H9 (cell line): ENCODE measurements around the gene HK2. TPM values are rescaled to one million over a fixed set of nuclear protein-coding genes. Genes with fewer than 3 reads are reported as not detected.

Source experiments
- DNase-seq: peaks from one replicate; pipeline ENCODE4 v3.0.0-alpha.2; 2017
- H2AFZ ChIP-seq: one replicate; pipeline ENCODE4 v1.6.1; 2013; ENCODE audit warnings: mild to moderate bottlenecking, low read length, control low read depth, moderate library complexity
- H2AK5ac ChIP-seq: 2 replicates; pipeline ENCODE4 v1.6.1; 2013; ENCODE audit warnings: low read length, control low read depth, mixed read lengths; ENCODE audit not compliant: insufficient read length
- H2BK120ac ChIP-seq: one replicate; pipeline ENCODE4 v1.6.1; 2013; ENCODE audit warnings: low read depth, mild to moderate bottlenecking, low read length, control low read depth, inconsistent platforms; ENCODE audit not compliant: poor library complexity, severe bottlenecking
- H2BK12ac ChIP-seq: 2 replicates; pipeline ENCODE4 v1.6.1; 2013; ENCODE audit warnings: low read length, control low read depth, mixed read lengths, low read depth; ENCODE audit not compliant: insufficient read length
- H2BK15ac ChIP-seq: 2 replicates; pipeline ENCODE4 v1.6.1; 2013; ENCODE audit warnings: low read depth, low read length, control low read depth
- H2BK20ac ChIP-seq: one replicate; pipeline ENCODE4 v1.6.1; 2013; ENCODE audit warnings: low read depth, mild to moderate bottlenecking, low read length, control low read depth, inconsistent platforms; ENCODE audit not compliant: poor library complexity, severe bottlenecking
- H2BK5ac ChIP-seq: 2 replicates; pipeline ENCODE4 v1.6.1; 2013; ENCODE audit warnings: low read length, control low read depth, mixed read lengths; ENCODE audit not compliant: insufficient read length
- H3K14ac ChIP-seq: 2 replicates; pipeline ENCODE4 v1.6.1; 2013; ENCODE audit warnings: low read length, control low read depth; ENCODE audit not compliant: insufficient read depth
- H3K18ac ChIP-seq: 2 replicates; pipeline ENCODE4 v1.6.1; 2013; ENCODE audit warnings: low read depth, mild to moderate bottlenecking, mixed read lengths, low read length, control low read depth; ENCODE audit not compliant: insufficient read length
- H3K23ac ChIP-seq: 2 replicates; pipeline ENCODE4 v1.6.1; 2013; ENCODE audit warnings: low read length, control low read depth, mixed read lengths, low read depth; ENCODE audit not compliant: insufficient read length
- H3K23me2 ChIP-seq: 2 replicates; pipeline ENCODE4 v1.6.1; 2013; ENCODE audit warnings: low read depth, mild to moderate bottlenecking, mixed read lengths, low read length, control low read depth; ENCODE audit not compliant: insufficient read length, poor library complexity, severe bottlenecking
- H3K27ac ChIP-seq: 2 replicates; pipeline ENCODE4 v1.5.1; 2013; ENCODE audit warnings: low read length, control low read depth, mixed read lengths, low read depth; ENCODE audit not compliant: insufficient read length
- H3K27me3 ChIP-seq: 2 replicates; pipeline ENCODE4 v1.6.1; 2013; ENCODE audit warnings: low read length, control low read depth, inconsistent platforms; ENCODE audit not compliant: insufficient read depth
- H3K4ac ChIP-seq: 2 replicates; pipeline ENCODE4 v1.6.1; 2013; ENCODE audit warnings: low read depth, mild to moderate bottlenecking, control low read depth, inconsistent platforms, low read length, moderate library complexity
- H3K4me1 ChIP-seq: 2 replicates; pipeline ENCODE4 v1.6.1; 2013; ENCODE audit warnings: low read length, control low read depth, inconsistent platforms; ENCODE audit not compliant: insufficient read depth
- H3K4me2 ChIP-seq: 2 replicates; pipeline ENCODE4 v1.6.1; 2013; ENCODE audit warnings: low read length, control low read depth, mixed read lengths; ENCODE audit not compliant: insufficient read length, insufficient read depth
- H3K56ac ChIP-seq: 2 replicates; pipeline ENCODE4 v1.6.1; 2013; ENCODE audit warnings: low read depth, mild to moderate bottlenecking, mixed read lengths, low read length, control low read depth; ENCODE audit not compliant: insufficient read length
- H3K79me1 ChIP-seq: 2 replicates; pipeline ENCODE4 v1.6.1; 2013; ENCODE audit warnings: low read depth, mild to moderate bottlenecking, moderate library complexity, low read length, control low read depth, inconsistent platforms; ENCODE audit not compliant: insufficient read depth, poor library complexity, severe bottlenecking
- H3K79me2 ChIP-seq: 2 replicates; pipeline ENCODE4 v1.6.1; 2013; ENCODE audit warnings: low read length, control low read depth, inconsistent platforms; ENCODE audit not compliant: insufficient read depth
- H3K9ac ChIP-seq: 2 replicates; pipeline ENCODE4 v1.6.1; 2013; ENCODE audit warnings: low read length, control low read depth, mixed read lengths; ENCODE audit not compliant: insufficient read length; ENCODE audit errors: extremely low read depth
- H3K9me3 ChIP-seq: one replicate; pipeline ENCODE4 v1.6.1; 2013; ENCODE audit warnings: low read depth, low read length, inconsistent platforms; ENCODE audit not compliant: control insufficient read depth
- H3T11ph ChIP-seq: one replicate; pipeline ENCODE4 v1.6.1; 2013; ENCODE audit warnings: mild to moderate bottlenecking, low read length, control low read depth, inconsistent platforms
- H4K20me1 ChIP-seq: one replicate; pipeline ENCODE4 v1.6.1; 2013; ENCODE audit not compliant: control insufficient read depth, insufficient read length, insufficient read depth
- H4K5ac ChIP-seq: 2 replicates; pipeline ENCODE4 v1.6.1; 2013; ENCODE audit warnings: low read depth, mild to moderate bottlenecking, mixed read lengths, low read length, control low read depth; ENCODE audit not compliant: insufficient read length
- H4K8ac ChIP-seq: replicated peaks from 2 replicates; pipeline ENCODE4 v1.6.1; 2013; ENCODE audit warnings: low read length, control low read depth, mixed read lengths, low read depth; ENCODE audit not compliant: insufficient read length
- H4K91ac ChIP-seq: 2 replicates; pipeline ENCODE4 v1.6.1; 2013; ENCODE audit warnings: low read depth, mild to moderate bottlenecking, moderate library complexity, mixed read lengths, low read length, control low read depth; ENCODE audit not compliant: insufficient read length
- H3K27ac Mint-ChIP-seq, 3 experiments: 2 replicates in 2 of 3; 3 replicates in 1 of 3; pipeline ENCODE4 v1.8.0; 2020 to 2021; ENCODE audit warnings: mixed read lengths in 3 of 3, mild to moderate bottlenecking in 1 of 3, moderate library complexity in 1 of 3
- H3K27me3 Mint-ChIP-seq: 2 replicates; pipeline ENCODE4 v1.8.0; 2021; ENCODE audit warnings: low read depth, mild to moderate bottlenecking, moderate library complexity, mixed read lengths
- H3K36me3 Mint-ChIP-seq, 3 experiments: 2 replicates in 2 of 3; 3 replicates in 1 of 3; pipeline ENCODE4 v1.8.0; 2020 to 2021; ENCODE audit warnings: low read depth in 3 of 3, mixed read lengths in 3 of 3; ENCODE audit not compliant: insufficient read depth in 1 of 3
- H3K4me1 Mint-ChIP-seq, 2 experiments: 2 replicates each; pipeline ENCODE4 v1.8.0; 2020; ENCODE audit warnings: mixed read lengths in 2 of 2
- H3K4me3 Mint-ChIP-seq, 2 experiments: 2 replicates in 1 of 2; 3 replicates in 1 of 2; pipeline ENCODE4 v1.8.0; 2020 to 2021; ENCODE audit warnings: mild to moderate bottlenecking in 2 of 2, mixed read lengths in 2 of 2, moderate library complexity in 1 of 2
- H3K9me3 Mint-ChIP-seq, 2 experiments: 2 replicates in 1 of 2; 3 replicates in 1 of 2; pipeline ENCODE4 v1.8.0; 2020; ENCODE audit warnings: mild to moderate bottlenecking in 2 of 2, mixed read lengths in 2 of 2, moderate library complexity in 1 of 2
- CTCF ChIP-seq: fragments of 200-600 bp; sonication (generic); conservative IDR thresholded peaks from 3 replicates; pipeline ENCODE4 v1.8.0; 2021; ENCODE audit warnings: antibody characterized with exemption, mild to moderate bottlenecking
- WGBS: extraction: QIAGEN DNeasy Blood & Tissue Kit; methylation state at CpG from one replicate; pipeline ENCODE4 v1.1.7; 2013; ENCODE audit warnings: missing lambda C conversion rate, low lambda C conversion rate, mixed read lengths; ENCODE audit not compliant: insufficient read length; ENCODE audit errors: extremely low coverage; 5-methylcytosine and 5-hydroxymethylcytosine counted together
- total RNA-seq: library from RNA; stranded (reverse); gene quantifications from 2 replicates; pipeline ENCODE4 v1.2.1, GENCODE V29; 2021

HK2 gene
- total RNA-seq, 1 experiment from 2014 or later = 54.3 TPM

GRCh38 chr2:74863802-74864248, 29.9 kb downstream of the HK2 start:
- no peaks in the 10 kb centered on the region for H3K9me3 ChIP-seq
- no peak overlapping the region for H3K23ac ChIP-seq
- H3K23me2 ChIP-seq = no peaks in the 10 kb centered on the region
- H2BK120ac ChIP-seq = no peak overlapping the region
- H2BK12ac ChIP-seq = no peak overlapping the region
- no peak overlapping the region for H2AFZ ChIP-seq
- no peak overlapping the region for H3K14ac ChIP-seq
- no peak overlapping the region for H2AK5ac ChIP-seq
- no peak overlapping the region for H4K8ac ChIP-seq
- no peak overlapping the region for H3K4me3 Mint-ChIP-seq
- peak overlapping the region in 2 of 3 experiments; percentile 37 to 54; a peak in 3 of 7 replicates for H3K27ac Mint-ChIP-seq
- H3K36me3 Mint-ChIP-seq = peaks cover 22 to 49% (median 28%) of the 10 kb centered on the region in 3 experiments
- no peak overlapping the region for H3K27ac ChIP-seq
- DNase-seq = no peak
- peaks cover 45 to 49% of the 10 kb centered on the region in 2 experiments for H3K4me1 Mint-ChIP-seq
- H3K4me1 ChIP-seq = peaks cover 7% of the 10 kb centered on the region; the same call in 1 of the 2 replicates
- H3K9me3 Mint-ChIP-seq = no peaks in the 10 kb centered on the region
- H3K4me2 ChIP-seq = no peak overlapping the region
- peaks cover 4% of the 10 kb centered on the region for H3K79me1 ChIP-seq
- H3K27me3 ChIP-seq = no peaks in the 10 kb centered on the region
- H4K5ac ChIP-seq = no peak overlapping the region
- no peak overlapping the region for H3K56ac ChIP-seq
- no peaks in the 10 kb centered on the region for H3K27me3 Mint-ChIP-seq
- H2BK20ac ChIP-seq = no peak overlapping the region
- no CpG with 5 or more reads among the region's 3 CpGs for WGBS
- no peak overlapping the region for H2BK5ac ChIP-seq
- no peak overlapping the region for H2BK15ac ChIP-seq
- no peaks in the 10 kb centered on the region for H4K20me1 ChIP-seq
- no peak overlapping the region for H3K9ac ChIP-seq
- no peak overlapping the region for H3K4ac ChIP-seq
- H4K91ac ChIP-seq = no peak overlapping the region
- no peak overlapping the region for H3K18ac ChIP-seq
- TF ChIP-seq CTCF = no peak
- H3K79me2 ChIP-seq = peaks cover 6% of the 10 kb centered on the region; the same call in 1 of the 2 replicates
- no peak overlapping the region for H3T11ph ChIP-seq
